Activated CD8-positive, alpha-beta memory T cell treated with anti-CD3 and anti-CD28 coated beads, Interleukin-2, amount 10 ng/mL, durations not matched to agents 7 days and 5 days (primary cell): ENCODE data around the gene CBY1. TPM values are rescaled to one million over a fixed set of nuclear protein-coding genes. Genes with fewer than 3 reads are reported as not detected.

Experiments
- ATAC-seq: fragments of 150-1000 bp; cut with Tn5 transposase; one replicate; pipeline ENCODE4 v1.10.0; 2021; ENCODE audit warnings: moderate library complexity
- CTCF ChIA-PET: fragments of 350-600 bp; sonication (Branson Sonifier 250); formaldehyde crosslinking; loops from one replicate; lab custom pipeline; 2021; ENCODE audit warnings: antibody characterized with exemption; lab: Charles Lee
- DNase-seq: peaks from one replicate; pipeline ENCODE4 v3.0.0-alpha.2; 2020
- H3K27ac Mint-ChIP-seq: one replicate; pipeline ENCODE4 v1.8.0; 2021; ENCODE audit warnings: mild to moderate bottlenecking, mixed read lengths
- H3K27me3 Mint-ChIP-seq: one replicate; pipeline ENCODE4 v1.8.0; 2021; ENCODE audit warnings: mixed read lengths
- H3K36me3 Mint-ChIP-seq: one replicate; pipeline ENCODE4 v1.8.0; 2021; ENCODE audit warnings: mild to moderate bottlenecking, mixed read lengths
- H3K4me1 Mint-ChIP-seq: one replicate; pipeline ENCODE4 v1.8.0; 2021; ENCODE audit warnings: mixed read lengths
- H3K4me3 Mint-ChIP-seq: one replicate; pipeline ENCODE4 v1.8.0; 2021; ENCODE audit warnings: mild to moderate bottlenecking, moderate library complexity, mixed read lengths
- H3K9me3 Mint-ChIP-seq: one replicate; pipeline ENCODE4 v1.8.0; 2022; ENCODE audit warnings: low read depth, mixed read lengths
- total RNA-seq, 2 experiments: library from RNA; stranded (reverse); gene quantifications; one replicate each; pipeline ENCODE4 v1.2.3, GENCODE V29; 2021

Gene CBY1
- total RNA-seq, 2 experiments from 2014 or later = 11.2 to 12.0 TPM

- Mint-ChIP-seq H3K36me3 (peaks cover 60% of the 10 kb centered on the region), H3K4me3 (no peak overlapping the region), H3K4me1 (peaks cover 66% of the 10 kb centered on the region), H3K27ac (no peak overlapping the region), H3K27me3 (no peaks in the 10 kb centered on the region), H3K9me3 (no peaks in the 10 kb centered on the region)
- ATAC-seq (no peak), DNase-seq (no peak)
- CTCF ChIA-PET = interaction anchor here (1.3 kb wide), 1 partner anchor 11 kb away, joined by 3 read pairs; no protein-coding TSS in a partner anchor
These were observed 54.4 kb downstream of the CBY1 start for GRCh38 chr22:38710866-38711265.

- Mint-ChIP-seq H3K9me3 (no peaks in the 10 kb centered on the region), H3K36me3 (peaks cover 58% of the 10 kb centered on the region), H3K4me3 (no peak overlapping the region), H3K27me3 (no peaks in the 10 kb centered on the region), H3K4me1 (peaks cover 59% of the 10 kb centered on the region), H3K27ac (no peak overlapping the region)
- DNase-seq (no peak), ATAC-seq (no peak)
- CTCF ChIA-PET = no interaction called here
These were observed 56.2 kb downstream of the CBY1 start for GRCh38 chr22:38712486-38713207.

GRCh38 chr22:38713921-38714320 lies 57.5 kb downstream of the CBY1 start:
- peak overlapping the region; percentile 32 for H3K27ac Mint-ChIP-seq
- H3K4me1 Mint-ChIP-seq = peaks cover 47% of the 10 kb centered on the region
- no peak for ATAC-seq
- no peak for DNase-seq
- no peak overlapping the region for H3K4me3 Mint-ChIP-seq
- peaks cover 55% of the 10 kb centered on the region for H3K36me3 Mint-ChIP-seq
- H3K27me3 Mint-ChIP-seq = no peaks in the 10 kb centered on the region
- CTCF ChIA-PET = interaction anchor here (1.2 kb wide), 1 partner anchor 15 kb away, joined by 3 read pairs; no protein-coding TSS in a partner anchor
- no peaks in the 10 kb centered on the region for H3K9me3 Mint-ChIP-seq

- ATAC-seq (no peak), DNase-seq (no peak)
- Mint-ChIP-seq H3K36me3 (peaks cover 45% of the 10 kb centered on the region), H3K27me3 (no peaks in the 10 kb centered on the region), H3K27ac (no peak overlapping the region), H3K9me3 (no peaks in the 10 kb centered on the region), H3K4me3 (no peak overlapping the region), H3K4me1 (peaks cover 37% of the 10 kb centered on the region)
- CTCF ChIA-PET = interaction anchor here (1.2 kb wide), 1 partner anchor 14 kb away, joined by 3 read pairs; no protein-coding TSS in a partner anchor
These were observed 58.8 kb downstream of the CBY1 start for GRCh38 chr22:38715176-38715764.

GRCh38 chr22:38715852-38716251 lies 59.4 kb downstream of the CBY1 start:
- ATAC-seq (no peak), DNase-seq (no peak)
- Mint-ChIP-seq H3K4me1 (peaks cover 31% of the 10 kb centered on the region), H3K36me3 (peaks cover 44% of the 10 kb centered on the region), H3K4me3 (no peak overlapping the region), H3K9me3 (no peaks in the 10 kb centered on the region), H3K27ac (no peak overlapping the region), H3K27me3 (no peaks in the 10 kb centered on the region)
- CTCF ChIA-PET = interaction anchor here (1.0 kb wide), 1 partner anchor 9 kb away, joined by 3 read pairs; no protein-coding TSS in a partner anchor

DNA sequence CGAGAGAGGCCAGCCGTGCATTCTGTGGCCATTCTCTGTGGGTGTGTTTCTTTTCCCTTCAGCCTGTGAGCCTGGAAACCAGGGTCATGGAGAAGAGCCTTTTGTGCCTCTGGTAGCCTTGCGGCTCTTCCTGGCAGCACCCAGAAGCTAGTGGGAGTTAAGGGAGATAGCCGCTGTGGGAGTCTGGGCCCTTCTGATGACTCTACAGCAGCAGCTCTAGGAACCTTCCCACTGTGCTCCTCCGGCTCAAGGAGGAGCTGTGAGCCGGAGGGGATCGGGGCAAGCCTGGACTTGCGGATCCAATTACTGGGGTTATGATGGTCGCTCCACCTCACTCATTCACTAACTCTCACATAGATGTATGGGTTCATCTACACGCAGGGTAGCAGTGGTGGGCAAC lies 59.8 kb downstream of the CBY1 start:
- CTCF ChIA-PET = interaction anchor here (1.0 kb wide), 1 partner anchor 9 kb away, joined by 3 read pairs; no protein-coding TSS in a partner anchor
- H3K27ac Mint-ChIP-seq = no peak overlapping the region
- DNase-seq (no peak), ATAC-seq (no peak)
- no peaks in the 10 kb centered on the region for H3K27me3 Mint-ChIP-seq
- peaks cover 41% of the 10 kb centered on the region for H3K36me3 Mint-ChIP-seq
- H3K4me3 Mint-ChIP-seq = no peak overlapping the region
- peaks cover 28% of the 10 kb centered on the region for H3K4me1 Mint-ChIP-seq
- no peaks in the 10 kb centered on the region for H3K9me3 Mint-ChIP-seq

DNA sequence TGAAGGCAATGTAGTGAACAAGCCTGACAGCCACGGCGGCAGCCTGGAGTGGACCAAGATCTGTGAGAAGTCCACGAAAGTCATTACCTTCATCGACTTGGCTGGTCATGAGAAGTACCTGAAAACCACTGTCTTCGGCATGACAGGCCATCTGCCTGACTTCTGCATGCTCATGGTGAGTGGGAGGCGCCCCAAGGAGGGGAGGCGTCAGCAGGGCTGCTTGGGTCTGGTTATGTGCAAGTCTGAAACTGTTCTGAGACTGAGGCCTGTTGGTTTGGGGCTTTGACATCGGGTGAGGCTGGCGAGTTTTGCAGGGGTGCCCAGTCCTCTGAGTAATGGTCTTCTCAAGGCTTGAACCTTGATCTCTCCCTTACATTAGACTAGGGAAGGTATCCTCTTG lies 60.4 kb downstream of the CBY1 start:
- Mint-ChIP-seq H3K9me3 (no peaks in the 10 kb centered on the region), H3K4me1 (peaks cover 27% of the 10 kb centered on the region), H3K4me3 (no peak overlapping the region), H3K27ac (no peak overlapping the region), H3K27me3 (no peaks in the 10 kb centered on the region), H3K36me3 (peaks cover 44% of the 10 kb centered on the region)
- DNase-seq (no peak), ATAC-seq (no peak)
- CTCF ChIA-PET = interaction anchor here (1.0 kb wide), 1 partner anchor 10 kb away, joined by 3 read pairs; no protein-coding TSS in a partner anchor

GRCh38 chr22:38717244-38717643 lies 60.8 kb downstream of the CBY1 start:
- ATAC-seq = no peak
- H3K27ac Mint-ChIP-seq = no peak overlapping the region
- H3K27me3 Mint-ChIP-seq = no peaks in the 10 kb centered on the region
- no peak overlapping the region for H3K4me3 Mint-ChIP-seq
- DNase-seq = no peak
- H3K9me3 Mint-ChIP-seq = no peaks in the 10 kb centered on the region
- H3K36me3 Mint-ChIP-seq = peaks cover 45% of the 10 kb centered on the region
- CTCF ChIA-PET = interaction anchor here (0.6 to 1.4 kb wide), 3 partner anchors 12 to 26 kb away, joined by 3 to 4 read pairs (median 4); no protein-coding TSS in a partner anchor
- H3K4me1 Mint-ChIP-seq = peaks cover 24% of the 10 kb centered on the region

- CTCF ChIA-PET = interaction anchor here (1.1 to 1.4 kb wide), 3 partner anchors 11 to 16 kb away, joined by 3 to 4 read pairs (median 4); no protein-coding TSS in a partner anchor
These were observed 62.0 kb downstream of the CBY1 start for GRCh38 chr22:38718414-38718813.

DNA sequence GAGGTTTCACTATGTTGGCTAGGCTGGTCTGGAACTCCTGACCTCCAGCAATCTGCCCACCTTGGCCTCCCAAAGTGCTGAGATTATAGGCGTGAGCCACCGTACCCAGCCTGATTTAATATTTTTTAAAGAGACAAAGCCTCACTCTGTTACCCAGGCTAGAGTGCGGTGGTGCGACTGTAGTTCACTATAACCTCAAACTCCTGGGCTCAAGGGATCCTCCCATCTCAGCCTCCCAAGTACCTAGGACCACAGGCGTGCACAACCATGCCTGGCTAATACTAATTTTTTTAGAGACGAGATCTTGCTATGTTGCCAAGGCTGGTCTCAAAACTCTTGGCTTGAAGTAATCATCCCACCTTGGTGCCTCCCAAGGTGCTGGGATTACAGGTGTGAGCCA lies 62.8 kb downstream of the CBY1 start:
- DNase-seq = no peak
- Mint-ChIP-seq H3K9me3 (no peaks in the 10 kb centered on the region), H3K27ac (no peak overlapping the region), H3K4me3 (no peak overlapping the region), H3K36me3 (peaks cover 54% of the 10 kb centered on the region), H3K27me3 (no peaks in the 10 kb centered on the region), H3K4me1 (peaks cover 8% of the 10 kb centered on the region)
- CTCF ChIA-PET = interaction anchor here (0.7 kb wide), 1 partner anchor 300 kb away, joined by 3 read pairs; no protein-coding TSS in a partner anchor
- no peak for ATAC-seq

More at GRCh38 chr22:38718414-38718813, 62.0 kb downstream of the CBY1 start:
- Mint-ChIP-seq H3K4me1 (peaks cover 13% of the 10 kb centered on the region), H3K9me3 (no peaks in the 10 kb centered on the region), H3K27me3 (no peaks in the 10 kb centered on the region), H3K36me3 (peaks cover 47% of the 10 kb centered on the region), H3K27ac (no peak overlapping the region), H3K4me3 (no peak overlapping the region)
- DNase-seq (no peak), ATAC-seq (no peak)

DNA sequence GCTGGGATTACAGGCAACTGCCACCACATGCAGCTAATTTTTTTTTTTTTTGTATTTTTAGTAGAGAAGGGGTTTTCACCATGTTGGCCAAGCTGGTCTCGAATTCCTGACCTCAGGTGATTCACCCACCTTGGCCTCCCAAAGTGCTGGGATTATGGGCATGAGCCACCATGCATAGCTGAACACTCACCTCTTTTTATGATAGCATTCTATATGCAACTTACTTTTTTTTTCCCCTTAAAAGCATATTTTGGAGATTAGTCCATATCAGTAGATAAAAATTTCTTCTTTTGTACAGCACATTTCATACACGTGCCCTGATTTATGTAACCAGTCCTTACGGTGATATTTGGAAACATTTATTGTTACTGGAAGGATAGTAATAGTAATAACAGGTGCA lies 63.9 kb downstream of the CBY1 start:
- H3K4me3 Mint-ChIP-seq = no peak overlapping the region
- ATAC-seq (no peak), DNase-seq (no peak)
- H3K36me3 Mint-ChIP-seq = peaks cover 60% of the 10 kb centered on the region
- no peak overlapping the region for H3K27ac Mint-ChIP-seq
- no peaks in the 10 kb centered on the region for H3K9me3 Mint-ChIP-seq
- H3K27me3 Mint-ChIP-seq = no peaks in the 10 kb centered on the region
- CTCF ChIA-PET = no interaction called here
- H3K4me1 Mint-ChIP-seq = peaks cover 2% of the 10 kb centered on the region

DNA sequence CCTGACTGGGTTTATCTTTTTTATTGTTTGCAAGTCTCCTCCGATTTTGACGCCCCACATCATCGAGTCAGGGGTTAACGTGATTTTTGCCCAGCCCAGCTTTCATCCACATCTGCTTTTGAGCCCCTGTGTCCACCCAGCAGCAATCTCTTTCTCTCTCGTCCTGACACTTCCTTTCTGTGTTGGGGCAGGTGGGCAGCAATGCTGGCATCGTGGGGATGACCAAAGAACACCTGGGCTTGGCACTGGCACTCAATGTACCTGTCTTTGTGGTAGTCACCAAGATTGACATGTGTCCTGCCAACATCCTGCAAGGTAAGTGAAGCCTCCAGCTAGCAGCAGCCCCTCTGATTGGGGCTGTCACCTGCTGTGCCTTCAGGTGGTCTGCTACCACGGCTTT lies 65.1 kb downstream of the CBY1 start:
- no peak overlapping the region for H3K4me3 Mint-ChIP-seq
- no peaks in the 10 kb centered on the region for H3K4me1 Mint-ChIP-seq
- CTCF ChIA-PET = interaction anchor here (0.8 to 4.6 kb wide), 5 partner anchors 10 to 148 kb away, joined by 3 to 28 read pairs (median 3); no protein-coding TSS in a partner anchor
- H3K9me3 Mint-ChIP-seq = no peaks in the 10 kb centered on the region
- ATAC-seq (no peak), DNase-seq (no peak)
- peaks cover 63% of the 10 kb centered on the region for H3K36me3 Mint-ChIP-seq
- H3K27me3 Mint-ChIP-seq = no peaks in the 10 kb centered on the region
- no peak overlapping the region for H3K27ac Mint-ChIP-seq
